ENCODE data around the gene MCL1. TPM values are rescaled to one million over a fixed set of nuclear protein-coding genes. Genes with fewer than 3 reads are reported as not detected.

MCL1 gene
- total RNA-seq, 1 donor from 2014 or later = 179 TPM

- no peak for DNase-seq (ENCODE audit: low read depth, low spot score)
- peak overlapping the region; percentile 19 for H3K4me3 Mint-ChIP-seq
- TF ChIP-seq, protein P1, sequence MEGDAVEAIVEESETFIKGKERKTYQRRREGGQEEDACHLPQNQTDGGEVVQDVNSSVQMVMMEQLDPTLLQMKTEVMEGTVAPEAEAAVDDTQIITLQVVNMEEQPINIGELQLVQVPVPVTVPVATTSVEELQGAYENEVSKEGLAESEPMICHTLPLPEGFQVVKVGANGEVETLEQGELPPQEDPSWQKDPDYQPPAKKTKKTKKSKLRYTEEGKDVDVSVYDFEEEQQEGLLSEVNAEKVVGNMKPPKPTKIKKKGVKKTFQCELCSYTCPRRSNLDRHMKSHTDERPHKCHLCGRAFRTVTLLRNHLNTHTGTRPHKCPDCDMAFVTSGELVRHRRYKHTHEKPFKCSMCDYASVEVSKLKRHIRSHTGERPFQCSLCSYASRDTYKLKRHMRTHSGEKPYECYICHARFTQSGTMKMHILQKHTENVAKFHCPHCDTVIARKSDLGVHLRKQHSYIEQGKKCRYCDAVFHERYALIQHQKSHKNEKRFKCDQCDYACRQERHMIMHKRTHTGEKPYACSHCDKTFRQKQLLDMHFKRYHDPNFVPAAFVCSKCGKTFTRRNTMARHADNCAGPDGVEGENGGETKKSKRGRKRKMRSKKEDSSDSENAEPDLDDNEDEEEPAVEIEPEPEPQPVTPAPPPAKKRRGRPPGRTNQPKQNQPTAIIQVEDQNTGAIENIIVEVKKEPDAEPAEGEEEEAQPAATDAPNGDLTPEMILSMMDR (conservative IDR thresholded peaks at IDR 0.05) = no peak
Measured at GRCh38 chr1:150558303-150558704, 21.1 kb downstream of the MCL1 start.

DNA sequence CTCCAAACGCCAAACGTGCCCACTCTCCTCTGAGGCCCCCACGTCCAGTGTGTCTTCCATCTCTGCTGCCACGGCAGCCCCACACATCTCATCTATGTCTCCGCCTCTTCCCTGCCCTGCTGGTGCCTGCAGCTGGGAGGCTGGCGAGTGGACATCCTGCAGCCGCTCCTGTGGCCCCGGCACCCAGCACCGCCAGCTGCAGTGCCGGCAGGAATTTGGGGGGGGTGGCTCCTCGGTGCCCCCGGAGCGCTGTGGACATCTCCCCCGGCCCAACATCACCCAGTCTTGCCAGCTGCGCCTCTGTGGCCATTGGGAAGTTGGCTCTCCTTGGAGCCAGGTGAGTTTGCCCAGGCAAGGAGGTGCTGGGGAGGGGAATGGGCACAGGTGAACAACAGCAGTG is 21.6 kb downstream of the MCL1 start:
- no peaks in the 10 kb centered on the region for H3K36me3 Mint-ChIP-seq (ENCODE audit: low read depth)
- H3K9me3 Mint-ChIP-seq = no peaks in the 10 kb centered on the region
- H3K4me1 Mint-ChIP-seq = peaks cover 34% of the 10 kb centered on the region
- peak overlapping the region; percentile 50 for H3K27ac Mint-ChIP-seq (ENCODE audit: unreplicated experiment)
- H3K4me3 Mint-ChIP-seq = peak overlapping the region; percentile 19
- TF ChIP-seq, protein P1 (conservative IDR thresholded peaks at IDR 0.05) = no peak
- no peaks in the 10 kb centered on the region for H3K27me3 Mint-ChIP-seq (ENCODE audit: low read depth)
- no peak for DNase-seq (ENCODE audit: low read depth, low spot score)

More at GRCh38 chr1:150558303-150558704, 21.1 kb downstream of the MCL1 start:
- H3K9me3 Mint-ChIP-seq = no peaks in the 10 kb centered on the region
- no peak overlapping the region for H3K27ac Mint-ChIP-seq (ENCODE audit: unreplicated experiment)
- H3K4me1 Mint-ChIP-seq = peaks cover 39% of the 10 kb centered on the region
- no peaks in the 10 kb centered on the region for H3K36me3 Mint-ChIP-seq (ENCODE audit: low read depth)
- no peaks in the 10 kb centered on the region for H3K27me3 Mint-ChIP-seq (ENCODE audit: low read depth)

DNA sequence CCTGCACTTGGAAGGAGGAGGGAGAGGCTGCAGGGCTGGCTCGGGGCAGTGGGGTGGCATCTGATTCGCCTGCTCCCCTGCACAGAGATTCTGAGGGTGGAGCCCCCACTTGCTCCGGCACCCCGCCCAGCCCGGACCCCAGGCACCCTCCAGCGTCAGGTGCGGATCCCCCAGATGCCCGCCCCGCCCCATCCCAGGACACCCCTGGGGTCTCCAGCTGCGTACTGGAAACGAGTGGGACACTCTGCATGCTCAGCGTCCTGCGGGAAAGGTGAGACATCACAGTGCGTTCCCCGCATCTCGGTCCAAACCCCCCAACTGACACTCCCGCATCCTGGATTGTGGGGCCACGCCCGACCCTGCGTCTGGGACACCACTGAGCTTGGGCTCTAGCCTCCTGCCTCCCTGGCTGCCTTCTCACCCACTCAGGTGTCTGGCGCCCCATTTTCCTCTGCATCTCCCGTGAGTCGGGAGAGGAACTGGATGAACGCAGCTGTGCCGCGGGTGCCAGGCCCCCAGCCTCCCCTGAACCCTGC is 22.3 kb downstream of the MCL1 start:
- no peak for DNase-seq (ENCODE audit: low read depth, low spot score)
- no peak overlapping the region for H3K27ac Mint-ChIP-seq (ENCODE audit: unreplicated experiment)
- no peaks in the 10 kb centered on the region for H3K36me3 Mint-ChIP-seq (ENCODE audit: low read depth)
- TF ChIP-seq, protein P1 (conservative IDR thresholded peaks at IDR 0.05) = no peak
- no peak overlapping the region for H3K4me3 Mint-ChIP-seq
- peaks cover 3% of the 10 kb centered on the region for H3K27me3 Mint-ChIP-seq (ENCODE audit: low read depth)
- no peaks in the 10 kb centered on the region for H3K9me3 Mint-ChIP-seq
- H3K4me1 Mint-ChIP-seq = peaks cover 31% of the 10 kb centered on the region

GRCh38 chr1:150555971-150556865 is 23.2 kb downstream of the MCL1 start:
- DNase-seq (ENCODE audit: low read depth, low spot score) = no peak
- H3K27ac Mint-ChIP-seq (ENCODE audit: unreplicated experiment) = no peak overlapping the region
- no peaks in the 10 kb centered on the region for H3K36me3 Mint-ChIP-seq (ENCODE audit: low read depth)
- TF ChIP-seq, protein P1 (conservative IDR thresholded peaks at IDR 0.05) = no peak
- no peaks in the 10 kb centered on the region for H3K9me3 Mint-ChIP-seq
- H3K4me3 Mint-ChIP-seq = no peak overlapping the region
- H3K27me3 Mint-ChIP-seq (ENCODE audit: low read depth) = peaks cover 7% of the 10 kb centered on the region
- H3K4me1 Mint-ChIP-seq = peaks cover 27% of the 10 kb centered on the region

- Mint-ChIP-seq H3K36me3 (ENCODE audit: low read depth) (no peaks in the 10 kb centered on the region), H3K27ac (ENCODE audit: unreplicated experiment) (no peak overlapping the region), H3K9me3 (no peaks in the 10 kb centered on the region), H3K4me1 (peaks cover 20% of the 10 kb centered on the region), H3K4me3 (no peak overlapping the region), H3K27me3 (ENCODE audit: low read depth) (peaks cover 12% of the 10 kb centered on the region)
- DNase-seq (ENCODE audit: low read depth, low spot score) = no peak
- TF ChIP-seq, protein P1 (conservative IDR thresholded peaks at IDR 0.05) = no peak
Measured at GRCh38 chr1:150555198-150555970, 24.0 kb downstream of the MCL1 start.

All from neural crest cell (in vitro differentiated cells).